ENCODE measurements around the gene PITPNM3. TPM values are rescaled to one million over a fixed set of nuclear protein-coding genes. Genes with fewer than 3 reads are reported as not detected.

Gene PITPNM3
- total and polyA plus RNA-seq, 2 of the 8 experiments (the other 6 are each of a cell fraction or from before 2014, with no cell fraction given): 1.7 to 3.1 TPM

- Histone ChIP-seq H3K4me2 (ENCODE audit: insufficient read depth in 1 of 2, low read depth in 2 of 2, low read length in 2 of 2) (no peak overlapping the region), H2BK15ac (ENCODE audit: low read length) (no peak overlapping the region), H3K18ac (ENCODE audit: extremely low read depth, low read length) (no peak overlapping the region), H3K4ac (replicated peaks; ENCODE audit: insufficient read length, low read depth, low read length) (no peak overlapping the region), H3K27ac (ENCODE audit: low read depth, low read length) (no peak overlapping the region), H3K23ac (ENCODE audit: insufficient read length) (no peak overlapping the region), H3K4me1 (replicated peaks in 1 of 4; ENCODE audit: control insufficient read depth in 3 of 4, insufficient read depth in 4 of 4, low read length in 3 of 4) (peaks cover 0 to 11% (median 6%) of the 10 kb centered on the region in 4 experiments; a peak in 6 of 7 replicates), H2BK12ac (ENCODE audit: low read depth, low read length) (no peak overlapping the region), H2BK5ac (ENCODE audit: low read depth, low read length) (no peak overlapping the region), H4K5ac (ENCODE audit: insufficient read length, low read depth, low read length) (no peak overlapping the region), H3K79me2 (ENCODE audit: control insufficient read depth in 1 of 2, insufficient read depth in 2 of 2, low read length in 2 of 2) (no peaks in the 10 kb centered on the region), H3K36me3 (ENCODE audit: control insufficient read depth in 2 of 4, insufficient read depth in 4 of 4, low read length in 3 of 4) (no peaks in the 10 kb centered on the region), H2BK20ac (ENCODE audit: low read length) (no peak overlapping the region), H3K79me1 (ENCODE audit: low read depth, low read length) (no peaks in the 10 kb centered on the region), H2AK5ac (ENCODE audit: low read depth, low read length) (no peak overlapping the region), H3K14ac (ENCODE audit: insufficient read length) (no peak overlapping the region), H3K9ac (replicated peaks in 1 of 4; ENCODE audit: extremely low read depth in 1 of 4, low read depth in 3 of 4, low read length in 3 of 4) (no peak overlapping the region), H4K91ac (replicated peaks; ENCODE audit: insufficient read length, low read length) (no peak overlapping the region), H4K8ac (ENCODE audit: extremely low read depth, insufficient read depth, low read length) (no peak overlapping the region), H3K56ac (replicated peaks; ENCODE audit: insufficient read length, low read depth, low read length) (no peak overlapping the region), H2AFZ (ENCODE audit: low read length) (no peak overlapping the region), H4K20me1 (replicated peaks in 1 of 2; ENCODE audit: control insufficient read depth in 1 of 2, insufficient read depth in 2 of 2, low read length in 2 of 2) (no peaks in the 10 kb centered on the region), H3K27me3 (replicated peaks in 1 of 4; ENCODE audit: control insufficient read depth in 3 of 4, extremely low read depth in 1 of 4, insufficient read depth in 3 of 4, low read length in 3 of 4) (no peaks in the 10 kb centered on the region), H3K9me3 (ENCODE audit: insufficient read depth in 2 of 2, low read depth in 1 of 2, low read length in 1 of 2) (no peaks in the 10 kb centered on the region), H2BK120ac (replicated peaks; ENCODE audit: low read depth, low read length) (no peak overlapping the region), H3K23me2 (ENCODE audit: low read depth, low read length) (no peaks in the 10 kb centered on the region), H3K4me3 (ENCODE audit: extremely low read depth in 1 of 4, insufficient read depth in 2 of 4, low read depth in 3 of 4, low read length in 4 of 4) (no peak overlapping the region)
- 92% methylated on average over 6 of the region's 6 CpGs; no CpG with 5 or more reads in 1 of the 2 experiments for WGBS, 2 experiments (ENCODE audit: extremely low coverage in 1 of 2, insufficient coverage in 1 of 2, insufficient read length in 1 of 2, insufficient replicate concordance in 2 of 2, low coverage in 1 of 2, low lambda C conversion rate in 2 of 2, missing lambda C conversion rate in 1 of 2)
- ChIA-PET CTCF (ENCODE audit: partially characterized antibody) (interaction anchor here (0.6 to 3.4 kb wide), 4 partner anchors 10 to 73 kb away, joined by 3 to 28 read pairs (median 4); partner anchors contain the start of gene PIMREG), POLR2A (ENCODE audit: partially characterized antibody) (interaction anchor here (0.7 to 0.9 kb wide), 2 partner anchors 9 to 45 kb away, joined by 3 to 4 read pairs; no protein-coding TSS in a partner anchor)
- FAIRE-seq (no peak), DNase-seq (ENCODE audit: low read depth in 1 of 2, low spot score in 2 of 2) (no peak)
- no peak for TF ChIP-seq RAD21 (IDR thresholded peaks at IDR 0.05 in 1 of 2, conservative IDR thresholded peaks at IDR 0.05 in 1 of 2; ENCODE audit: low read depth in 2 of 2, low read length in 2 of 2)
- TF ChIP-seq JUN (IDR thresholded peaks at IDR 0.05; ENCODE audit: low read depth, low read length): no peak
- no peak for TF ChIP-seq CBX5 (IDR thresholded peaks at IDR 0.05; ENCODE audit: low read depth, low read length)
- TF ChIP-seq, protein P1, sequence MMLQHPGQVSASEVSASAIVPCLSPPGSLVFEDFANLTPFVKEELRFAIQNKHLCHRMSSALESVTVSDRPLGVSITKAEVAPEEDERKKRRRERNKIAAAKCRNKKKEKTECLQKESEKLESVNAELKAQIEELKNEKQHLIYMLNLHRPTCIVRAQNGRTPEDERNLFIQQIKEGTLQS (IDR thresholded peaks at IDR 0.05; ENCODE audit: insufficient read depth, low read depth, low read length): no peak
- no peak for TF ChIP-seq SUZ12 (IDR thresholded peaks at IDR 0.05; ENCODE audit: low read length)
- TF ChIP-seq KDM4A (IDR thresholded peaks at IDR 0.05; ENCODE audit: low read depth, low read length, severe bottlenecking): no peak
- TF ChIP-seq, protein P2, sequence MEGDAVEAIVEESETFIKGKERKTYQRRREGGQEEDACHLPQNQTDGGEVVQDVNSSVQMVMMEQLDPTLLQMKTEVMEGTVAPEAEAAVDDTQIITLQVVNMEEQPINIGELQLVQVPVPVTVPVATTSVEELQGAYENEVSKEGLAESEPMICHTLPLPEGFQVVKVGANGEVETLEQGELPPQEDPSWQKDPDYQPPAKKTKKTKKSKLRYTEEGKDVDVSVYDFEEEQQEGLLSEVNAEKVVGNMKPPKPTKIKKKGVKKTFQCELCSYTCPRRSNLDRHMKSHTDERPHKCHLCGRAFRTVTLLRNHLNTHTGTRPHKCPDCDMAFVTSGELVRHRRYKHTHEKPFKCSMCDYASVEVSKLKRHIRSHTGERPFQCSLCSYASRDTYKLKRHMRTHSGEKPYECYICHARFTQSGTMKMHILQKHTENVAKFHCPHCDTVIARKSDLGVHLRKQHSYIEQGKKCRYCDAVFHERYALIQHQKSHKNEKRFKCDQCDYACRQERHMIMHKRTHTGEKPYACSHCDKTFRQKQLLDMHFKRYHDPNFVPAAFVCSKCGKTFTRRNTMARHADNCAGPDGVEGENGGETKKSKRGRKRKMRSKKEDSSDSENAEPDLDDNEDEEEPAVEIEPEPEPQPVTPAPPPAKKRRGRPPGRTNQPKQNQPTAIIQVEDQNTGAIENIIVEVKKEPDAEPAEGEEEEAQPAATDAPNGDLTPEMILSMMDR (IDR thresholded peaks at IDR 0.05; ENCODE audit: control extremely low read depth in 1 of 3, insufficient read depth in 1 of 3, low read depth in 1 of 3, low read length in 3 of 3): no peak
- TF ChIP-seq NRF1 (IDR thresholded peaks at IDR 0.05; ENCODE audit: low read depth, low read length): no peak
- TF ChIP-seq TAF7 (optimal IDR thresholded peaks at IDR 0.05; ENCODE audit: borderline replicate concordance, low read depth, low read length): no peak
Observed at GRCh38 chr17:6482105-6482455, 74.3 kb downstream of the PITPNM3 start.
